Uterus (tissue), 2 donors: Measurements from ENCODE around the gene PITRM1.

Experiments used
- CTCF ChIP-seq, 4 experiments: fragments of 200-600 bp in 2 of 4; fragments of 450-650 bp in 2 of 4; sonication (generic) in 2 of 4; IDR thresholded peaks; one replicate each; pipeline ENCODE4 v1.5.1; 2016 to 2019; ENCODE audit warnings: antibody characterized with exemption in 4 of 4, mild to moderate bottlenecking in 2 of 4, moderate library complexity in 1 of 4
- POLR2A ChIP-seq, 2 donors: fragments of 450-650 bp; IDR thresholded peaks; one replicate each; pipeline ENCODE4 v1.6.1; 2016; ENCODE audit warnings: antibody characterized with exemption in 2 of 2, mild to moderate bottlenecking in 1 of 2, moderate library complexity in 1 of 2

DNA sequence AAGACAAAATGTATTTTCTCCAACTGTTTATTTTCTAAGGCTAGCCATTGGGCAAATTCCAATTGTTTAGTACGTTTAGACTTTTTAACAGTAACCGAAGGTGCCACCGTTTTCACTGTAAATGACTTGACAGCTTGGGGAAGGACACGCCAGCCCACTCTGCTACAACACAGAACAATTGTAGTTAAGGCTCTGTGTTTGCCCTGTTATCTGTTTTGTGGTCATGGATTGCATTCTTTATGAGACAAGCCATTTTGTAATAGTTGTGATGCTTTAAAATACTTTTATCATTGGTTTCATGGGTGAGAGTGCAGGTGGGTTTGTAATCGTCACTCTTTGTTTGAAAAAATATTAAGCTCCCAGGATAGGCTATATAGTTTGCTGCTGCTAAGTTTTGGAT lies 6.6 kb upstream of the PITRM1 start:
- TF ChIP-seq CTCF (IDR thresholded peaks at IDR 0.05): no peak
- no peak for TF ChIP-seq POLR2A (IDR thresholded peaks at IDR 0.05)
